Peyer's patch (tissue), 4 donors: ENCODE results near the gene MDM4.

Experiments used
- CTCF ChIP-seq, 6 experiments: fragments of 450-650 bp in 4 of 6; fragments of 200-600 bp in 2 of 6; sonication (generic) in 1 of 6; IDR thresholded peaks; one replicate each; pipeline ENCODE4 v1.5.1; 2017 to 2019; ENCODE audit warnings: antibody characterized with exemption in 6 of 6, mild to moderate bottlenecking in 3 of 6, moderate library complexity in 1 of 6
- POLR2A ChIP-seq, 2 donors: fragments of 450-650 bp; IDR thresholded peaks; one replicate each; pipeline ENCODE4 v1.5.1; 2017; ENCODE audit warnings: antibody characterized with exemption in 2 of 2, mild to moderate bottlenecking in 2 of 2, moderate library complexity in 2 of 2

DNA sequence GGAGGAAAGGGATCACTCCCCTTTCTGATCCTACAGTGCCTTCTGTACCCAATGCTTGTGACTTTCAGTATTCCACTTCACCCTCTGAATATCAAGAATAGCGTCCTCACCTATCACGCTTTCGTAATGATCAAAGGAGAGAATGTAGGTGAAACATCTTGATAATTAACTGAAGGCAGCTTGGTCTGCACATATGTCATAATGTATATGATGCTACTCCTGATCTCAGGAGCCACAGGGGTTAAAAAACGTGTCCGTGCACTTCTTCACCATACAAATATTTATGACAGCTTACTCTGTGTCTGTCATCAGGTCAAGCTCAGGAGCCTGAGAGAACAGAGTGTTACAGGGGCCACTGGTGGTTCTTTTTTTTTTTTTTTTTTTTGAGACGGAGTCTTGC, 20.4 kb upstream of the MDM4 start:
- no peak for TF ChIP-seq CTCF (IDR thresholded peaks at IDR 0.05)
- TF ChIP-seq POLR2A (IDR thresholded peaks at IDR 0.05): no peak
